Measurements from ENCODE around the gene UPK2. TPM values are rescaled to one million over a fixed set of nuclear protein-coding genes. Genes with fewer than 3 reads are reported as not detected.

The UPK2 gene
- polyA plus RNA-seq, 1 donor from 2014 or later, result not detected

GRCh38 chr11:118997627-118998387 lies 41.7 kb downstream of the UPK2 start, which contains the start of gene CENATAC:
TSS of gene CENATAC (plus strand) at chr11:118998138. CDS start at chr11:118998198, 60 bp downstream.
- peak within 1 kb of the TSS; percentile 63 for H3K27ac ChIP-seq (ENCODE audit: low read length)
- TF ChIP-seq TAF1 (IDR thresholded peaks at IDR 0.05; ENCODE audit: low read depth), result peak; percentile 20
- TF ChIP-seq REST (IDR thresholded peaks at IDR 0.05; ENCODE audit: borderline replicate concordance), result peak; percentile 36
- no peak for TF ChIP-seq EP300 (conservative IDR thresholded peaks at IDR 0.05; ENCODE audit: poor library complexity, severe bottlenecking)
- no peak for TF ChIP-seq SMC3 (conservative IDR thresholded peaks at IDR 0.05; ENCODE audit: poor library complexity)
- peak; percentile 39 for TF ChIP-seq RAD21 (conservative IDR thresholded peaks at IDR 0.05)
- TF ChIP-seq CTCF (IDR thresholded peaks at IDR 0.05; ENCODE audit: poor library complexity, severe bottlenecking), result peak; percentile 54
- TF ChIP-seq POLR2AphosphoS5 (IDR thresholded peaks at IDR 0.05), result peak; percentile 80
- TF ChIP-seq MXI1 (conservative IDR thresholded peaks at IDR 0.05; ENCODE audit: poor library complexity, severe bottlenecking), result peak; percentile 87
- no peak for TF ChIP-seq EZH2 (IDR thresholded peaks at IDR 0.05; ENCODE audit: borderline replicate concordance, insufficient read depth, low read length, poor library complexity, severe bottlenecking)

GRCh38 chr11:118998388-118998717 lies 42.3 kb downstream of the UPK2 start:
- Histone ChIP-seq H2AFZ (ENCODE audit: low read depth, low read length) (peak overlapping the region; percentile 35), H3K36me3 (ENCODE audit: insufficient read depth, low read length) (no peaks in the 10 kb centered on the region), H3K9me2 (ENCODE audit: insufficient read depth, low read length) (no peaks in the 10 kb centered on the region), H3K4me3 (ENCODE audit: low read length) (peak overlapping the region; percentile 95), H3K79me2 (replicated peaks; ENCODE audit: insufficient read depth, low read length) (no peaks in the 10 kb centered on the region), H4K20me1 (ENCODE audit: insufficient read depth) (no peaks in the 10 kb centered on the region), H3F3A (ENCODE audit: insufficient read depth, low read length, poor library complexity, severe bottlenecking) (no peaks in the 10 kb centered on the region), H3K27ac (ENCODE audit: low read length) (peak overlapping the region; percentile 63), H3K4me2 (ENCODE audit: low read length) (peak overlapping the region; percentile 74), H3K27me3 (ENCODE audit: insufficient read depth, low read depth, low read length) (no peaks in the 10 kb centered on the region), H3K9me3 (ENCODE audit: low read length) (no peaks in the 10 kb centered on the region), H3K9ac (ENCODE audit: low read length) (peak overlapping the region; percentile 82)
- TF ChIP-seq RAD21 (conservative IDR thresholded peaks at IDR 0.05), result no peak
- no peak for TF ChIP-seq SMC3 (conservative IDR thresholded peaks at IDR 0.05; ENCODE audit: poor library complexity)
- no peak for TF ChIP-seq EP300 (conservative IDR thresholded peaks at IDR 0.05; ENCODE audit: poor library complexity, severe bottlenecking)
- TF ChIP-seq REST (IDR thresholded peaks at IDR 0.05; ENCODE audit: borderline replicate concordance), result no peak
- no peak for TF ChIP-seq EZH2 (IDR thresholded peaks at IDR 0.05; ENCODE audit: borderline replicate concordance, insufficient read depth, low read length, poor library complexity, severe bottlenecking)
- TF ChIP-seq TAF1 (IDR thresholded peaks at IDR 0.05; ENCODE audit: low read depth), result no peak
- no peak for TF ChIP-seq MXI1 (conservative IDR thresholded peaks at IDR 0.05; ENCODE audit: poor library complexity, severe bottlenecking)
- no peak for TF ChIP-seq CTCF (IDR thresholded peaks at IDR 0.05; ENCODE audit: poor library complexity, severe bottlenecking)
- no peak for TF ChIP-seq POLR2AphosphoS5 (IDR thresholded peaks at IDR 0.05)

More at GRCh38 chr11:118997627-118998387, 41.7 kb downstream of the UPK2 start, which contains the start of gene CENATAC:
- Histone ChIP-seq H3K27me3 (ENCODE audit: insufficient read depth, low read depth, low read length) (no peaks in the 10 kb centered on the region), H3K4me3 (ENCODE audit: low read length) (peak within 1 kb of the TSS; percentile 95), H3K9ac (ENCODE audit: low read length) (peak within 1 kb of the TSS; percentile 82), H3K79me2 (replicated peaks; ENCODE audit: insufficient read depth, low read length) (no peaks in the 10 kb centered on the region), H2AFZ (ENCODE audit: low read depth, low read length) (peak within 1 kb of the TSS; percentile 87), H3F3A (ENCODE audit: insufficient read depth, low read length, poor library complexity, severe bottlenecking) (no peaks in the 10 kb centered on the region), H3K36me3 (ENCODE audit: insufficient read depth, low read length) (no peaks in the 10 kb centered on the region), H3K9me3 (ENCODE audit: low read length) (no peaks in the 10 kb centered on the region), H3K4me2 (ENCODE audit: low read length) (peak within 1 kb of the TSS; percentile 76), H3K9me2 (ENCODE audit: insufficient read depth, low read length) (no peaks in the 10 kb centered on the region), H4K20me1 (ENCODE audit: insufficient read depth) (no peaks in the 10 kb centered on the region)

Measured in neural cell (in vitro differentiated cells).